Breast epithelium (tissue), 4 donors: ENCODE results near the gene ZNF662. TPM values are rescaled to one million over a fixed set of nuclear protein-coding genes. Genes with fewer than 3 reads are reported as not detected.

Source experiments
- DNase-seq, 2 donors: peaks; one replicate each; pipeline ENCODE4 v3.0.0-alpha.2; 2019; ENCODE audit warnings: low spot score in 2 of 2
- H3K27ac ChIP-seq, 2 donors: fragments of 200-600 bp; sonication (generic) in 1 of 2; one replicate each; pipeline ENCODE4 v1.5.1; 2016 to 2019; ENCODE audit warnings: mild to moderate bottlenecking in 1 of 2
- H3K27me3 ChIP-seq, 2 donors: fragments of 200-600 bp; sonication (generic) in 1 of 2; one replicate each; pipeline versions ENCODE4 v1.5.1 to v1.6.0; 2017 to 2019; ENCODE audit warnings: control low read depth in 1 of 2, mild to moderate bottlenecking in 1 of 2
- H3K36me3 ChIP-seq: fragments of 200-600 bp; one replicate; pipeline ENCODE4 v1.5.1; 2019
- H3K4me1 ChIP-seq, 2 donors: fragments of 200-600 bp; sonication (generic); one replicate each; pipeline ENCODE4 v1.5.1; 2016 to 2019; ENCODE audit warnings: control low read depth in 1 of 2
- H3K4me3 ChIP-seq, 3 donors: fragments of 200-600 bp; sonication (generic); 1 replicate in 2 of 3; 2 replicates in 1 of 3; pipeline ENCODE4 v1.5.1; 2016 to 2019; ENCODE audit warnings: mild to moderate bottlenecking in 3 of 3, moderate library complexity in 2 of 3
- H3K9me3 ChIP-seq, 2 donors: fragments of 200-600 bp; sonication (generic) in 1 of 2; one replicate each; pipeline ENCODE4 v1.5.1; 2016 to 2019; ENCODE audit warnings: control low read depth in 1 of 2
- CTCF ChIP-seq, 3 donors: fragments of 450-650 bp; IDR thresholded peaks; one replicate each; pipeline ENCODE4 v1.5.1; 2016 to 2017; ENCODE audit warnings: antibody characterized with exemption in 3 of 3, mild to moderate bottlenecking in 3 of 3, moderate library complexity in 3 of 3
- POLR2A ChIP-seq: fragments of 450-650 bp; IDR thresholded peaks from one replicate; pipeline ENCODE4 v1.6.1; 2016; ENCODE audit warnings: antibody characterized with exemption, mild to moderate bottlenecking, moderate library complexity
- POLR2AphosphoS5 ChIP-seq, 3 donors: sonication (generic); formaldehyde crosslinking; IDR thresholded peaks; one replicate each; pipeline ENCODE4 v1.6.1; 2017; ENCODE audit warnings: antibody characterized with exemption in 3 of 3
- intact Hi-C: fragments of 100-400 bp; cut with DNase I; formaldehyde crosslinking; loops from one replicate; pipeline ENCODE4 v1.15.1; 2023; ENCODE audit warnings: low total_unique reads
- total RNA-seq, 3 donors: library from RNA; depleted of rRNA; stranded (reverse); fragments of >200 nt; gene quantifications; one replicate each; pipeline ENCODE4 v1.1.0, GENCODE V29; 2016

Gene ZNF662
- 10 to 100 TPM in 2 of 3 donors, 1 to 10 TPM in 1; 8.2 to 17.4 (median 13.8) TPM for total RNA-seq

GRCh38 chr3:42906070-42906847, at the start of gene ZNF662:
TSS of gene ZNF662 (plus strand) at chr3:42906142. CDS start at chr3:42908115, 1,973 bp downstream.
- DNase-seq, result peak; percentile 27 to 65
- intact Hi-C loops, result no loop called here
- no peak for TF ChIP-seq POLR2A
- TF ChIP-seq POLR2AphosphoS5 (IDR thresholded peaks at IDR 0.05), result no peak
- no peak for TF ChIP-seq CTCF (IDR thresholded peaks at IDR 0.05)
- H3K27me3 ChIP-seq, result no peaks in the 10 kb centered on the region
- H3K27ac ChIP-seq, result peak within 1 kb of the TSS; percentile 74 to 94
- H3K36me3 ChIP-seq, result peaks cover 5% of the 10 kb centered on the region
- H3K4me3 ChIP-seq, result peak within 1 kb of the TSS; percentile 67 to 96 (median 74)
- H3K9me3 ChIP-seq, result peaks cover 5 to 13% of the 10 kb centered on the region in 2 donors
- peaks cover 0 to 7% of the 10 kb centered on the region in 2 donors for H3K4me1 ChIP-seq

GRCh38 chr3:42856544-42856943, 49.4 kb upstream of the ZNF662 start:
- H3K36me3 ChIP-seq, result no peaks in the 10 kb centered on the region
- H3K4me1 ChIP-seq, result no peaks in the 10 kb centered on the region
- no peaks in the 10 kb centered on the region for H3K27me3 ChIP-seq
- TF ChIP-seq POLR2A, result no peak
- no peak for TF ChIP-seq POLR2AphosphoS5 (IDR thresholded peaks at IDR 0.05)
- TF ChIP-seq CTCF (IDR thresholded peaks at IDR 0.05), result no peak
- no peak overlapping the region for H3K27ac ChIP-seq
- H3K9me3 ChIP-seq, result peaks cover 0 to 3% of the 10 kb centered on the region in 2 donors
- intact Hi-C loops, result no loop called here
- DNase-seq, result no peak
- H3K4me3 ChIP-seq, result no peak overlapping the region

- Histone ChIP-seq H3K36me3 (no peaks in the 10 kb centered on the region), H3K27me3 (no peaks in the 10 kb centered on the region), H3K4me1 (no peaks in the 10 kb centered on the region), H3K9me3 (no peaks in the 10 kb centered on the region), H3K27ac (no peak overlapping the region), H3K4me3 (no peak overlapping the region)
- TF ChIP-seq CTCF (IDR thresholded peaks at IDR 0.05) (no peak), POLR2AphosphoS5 (IDR thresholded peaks at IDR 0.05) (no peak), POLR2A (no peak)
- DNase-seq, result no peak
- intact Hi-C loops, result no loop called here
Measured at GRCh38 chr3:42864321-42864950, 41.5 kb upstream of the ZNF662 start.

- no peaks in the 10 kb centered on the region for H3K4me1 ChIP-seq
- no peak overlapping the region for H3K27ac ChIP-seq
- H3K9me3 ChIP-seq, result no peaks in the 10 kb centered on the region
- H3K27me3 ChIP-seq, result no peaks in the 10 kb centered on the region
- TF ChIP-seq CTCF (IDR thresholded peaks at IDR 0.05), result no peak
- TF ChIP-seq POLR2AphosphoS5 (IDR thresholded peaks at IDR 0.05), result no peak
- no peak for TF ChIP-seq POLR2A
- DNase-seq, result no peak
- intact Hi-C loops, result no loop called here
- no peak overlapping the region for H3K4me3 ChIP-seq
- H3K36me3 ChIP-seq, result no peaks in the 10 kb centered on the region
Measured at GRCh38 chr3:42865256-42865655, 40.7 kb upstream of the ZNF662 start.

- H3K27ac ChIP-seq, result no peak overlapping the region
- no peaks in the 10 kb centered on the region for H3K36me3 ChIP-seq
- intact Hi-C loops, result no loop called here
- H3K27me3 ChIP-seq, result no peaks in the 10 kb centered on the region
- no peak for TF ChIP-seq CTCF (IDR thresholded peaks at IDR 0.05)
- TF ChIP-seq POLR2AphosphoS5 (IDR thresholded peaks at IDR 0.05), result no peak
- no peaks in the 10 kb centered on the region for H3K9me3 ChIP-seq
- H3K4me3 ChIP-seq, result no peak overlapping the region
- H3K4me1 ChIP-seq, result no peaks in the 10 kb centered on the region
- no peak for DNase-seq
Measured at GRCh38 chr3:42867138-42867537, 38.8 kb upstream of the ZNF662 start.
